CD4-positive, alpha-beta T cell treated with Interleukin-6 for 4 hours (primary cell): Measurements from ENCODE around the gene FOXN3.

ENCODE experiments used
- DNase-seq: peaks from one replicate; pipeline ENCODE4 v3.0.0-alpha.2; 2020; ENCODE audit warnings: mixed read lengths

Gene FOXN3

GRCh38 chr14:89417091-89417464, at the start of gene FOXN3:
FOXN3 (minus strand) TSS chr14:89417233; CDS start chr14:89412476, 4,757 bp downstream.
- peak; percentile 88 for DNase-seq

GRCh38 chr14:89466484-89466883, 49.5 kb upstream of the FOXN3 start:
- DNase-seq: peak; percentile 32

- no peak for DNase-seq
Observed at GRCh38 chr14:89465876-89466275, 48.8 kb upstream of the FOXN3 start.

- no peak for DNase-seq
Observed at GRCh38 chr14:89461256-89461655, 44.2 kb upstream of the FOXN3 start.

- DNase-seq: no peak
Observed at GRCh38 chr14:89458713-89459420, 41.8 kb upstream of the FOXN3 start.

- DNase-seq: no peak
Observed at GRCh38 chr14:89457007-89457406, 40.0 kb upstream of the FOXN3 start.

- DNase-seq: no peak
Observed at GRCh38 chr14:89455412-89455811, 38.4 kb upstream of the FOXN3 start.

- DNase-seq: no peak
Observed at GRCh38 chr14:89454996-89455395, 38.0 kb upstream of the FOXN3 start.

GRCh38 chr14:89452281-89452680, 35.2 kb upstream of the FOXN3 start:
- DNase-seq: no peak

- DNase-seq: no peak
Observed at GRCh38 chr14:89451229-89451628, 34.2 kb upstream of the FOXN3 start.

GRCh38 chr14:89447182-89447944, 30.3 kb upstream of the FOXN3 start:
- peak; percentile 9 for DNase-seq

- peak; percentile 49 for DNase-seq
Observed at GRCh38 chr14:89445273-89445973, 28.4 kb upstream of the FOXN3 start.

- DNase-seq: no peak
Observed at GRCh38 chr14:89444516-89445125, 27.6 kb upstream of the FOXN3 start.

- DNase-seq: peak; percentile 26
Observed at GRCh38 chr14:89444044-89444443, 27.0 kb upstream of the FOXN3 start.

GRCh38 chr14:89443042-89443629, 26.1 kb upstream of the FOXN3 start:
- no peak for DNase-seq

GRCh38 chr14:89442280-89442679, 25.2 kb upstream of the FOXN3 start:
- DNase-seq: no peak

- DNase-seq: no peak
Observed at GRCh38 chr14:89440986-89441909, 24.2 kb upstream of the FOXN3 start.

- no peak for DNase-seq
Observed at GRCh38 chr14:89435892-89436656, 19.0 kb upstream of the FOXN3 start.

- no peak for DNase-seq
Observed at GRCh38 chr14:89435492-89435891, 18.5 kb upstream of the FOXN3 start.

GRCh38 chr14:89432226-89432625, 15.2 kb upstream of the FOXN3 start:
- DNase-seq: no peak
